Stomach (tissue), 4 donors: Measurements from ENCODE around the gene PCDH17.

ENCODE experiments used
- CTCF ChIP-seq, 7 experiments: fragments of 450-650 bp in 4 of 7; fragments of 200-600 bp in 3 of 7; sonication (generic) in 3 of 7; IDR thresholded peaks; one replicate each; pipeline ENCODE4 v1.5.1; 2016 to 2019; ENCODE audit warnings: antibody characterized with exemption in 7 of 7, control low read depth in 2 of 7, mild to moderate bottlenecking in 1 of 7
- EP300 ChIP-seq: sonication (generic); formaldehyde crosslinking; IDR thresholded peaks from one replicate; pipeline ENCODE4 v1.6.1; 2017; ENCODE audit warnings: antibody characterized with exemption
- POLR2A ChIP-seq, 4 donors: fragments of 450-650 bp; IDR thresholded peaks; one replicate each; pipeline ENCODE4 v1.6.1; 2016; ENCODE audit warnings: antibody characterized with exemption in 4 of 4, control low read depth in 2 of 4, mild to moderate bottlenecking in 1 of 4, moderate library complexity in 1 of 4

DNA sequence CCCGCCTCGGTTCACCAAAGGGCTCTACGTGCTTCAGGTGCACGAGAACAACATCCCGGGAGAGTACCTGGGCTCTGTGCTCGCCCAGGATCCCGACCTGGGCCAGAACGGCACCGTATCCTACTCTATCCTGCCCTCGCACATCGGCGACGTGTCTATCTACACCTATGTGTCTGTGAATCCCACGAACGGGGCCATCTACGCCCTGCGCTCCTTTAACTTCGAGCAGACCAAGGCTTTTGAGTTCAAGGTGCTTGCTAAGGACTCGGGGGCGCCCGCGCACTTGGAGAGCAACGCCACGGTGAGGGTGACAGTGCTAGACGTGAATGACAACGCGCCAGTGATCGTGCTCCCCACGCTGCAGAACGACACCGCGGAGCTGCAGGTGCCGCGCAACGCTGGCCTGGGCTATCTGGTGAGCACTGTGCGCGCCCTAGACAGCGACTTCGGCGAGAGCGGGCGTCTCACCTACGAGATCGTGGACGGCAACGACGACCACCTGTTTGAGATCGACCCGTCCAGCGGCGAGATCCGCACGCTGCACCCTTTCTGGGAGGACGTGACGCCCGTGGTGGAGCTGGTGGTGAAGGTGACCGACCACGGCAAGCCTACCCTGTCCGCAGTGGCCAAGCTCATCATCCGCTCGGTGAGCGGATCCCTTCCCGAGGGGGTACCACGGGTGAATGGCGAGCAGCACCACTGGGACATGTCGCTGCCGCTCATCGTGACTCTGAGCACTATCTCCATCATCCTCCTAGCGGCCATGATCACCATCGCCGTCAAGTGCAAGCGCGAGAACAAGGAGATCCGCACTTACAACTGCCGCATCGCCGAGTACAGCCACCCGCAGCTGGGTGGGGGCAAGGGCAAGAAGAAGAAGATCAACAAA is 2.6 kb downstream of the PCDH17 start:
- TF ChIP-seq CTCF (IDR thresholded peaks at IDR 0.05), result no peak
- no peak for TF ChIP-seq EP300
- no peak for TF ChIP-seq POLR2A (IDR thresholded peaks at IDR 0.05)
